Upper lobe of right lung (tissue), 1 donor: ENCODE results near the gene ASTN2. TPM values are rescaled to one million over a fixed set of nuclear protein-coding genes. Genes with fewer than 3 reads are reported as not detected.

Experiments used
- ATAC-seq: fragments of 200-7000 bp; cut with Tn5 transposase; one replicate; pipeline ENCODE4 v1.9.1; 2020; ENCODE audit warnings: mild to moderate bottlenecking, moderate library complexity
- DNase-seq: peaks from one replicate; pipeline ENCODE4 v3.0.0-alpha.2; 2020
- H3K27ac ChIP-seq: fragments of 200-600 bp; one replicate; pipeline ENCODE4 v1.8.0; 2022
- H3K27me3 ChIP-seq: fragments of 200-600 bp; one replicate; pipeline ENCODE4 v1.8.0; 2022; ENCODE audit warnings: mild to moderate bottlenecking
- H3K36me3 ChIP-seq: fragments of 200-600 bp; one replicate; pipeline ENCODE4 v1.8.0; 2022
- H3K4me1 ChIP-seq: fragments of 200-600 bp; one replicate; pipeline ENCODE4 v1.8.0; 2022
- H3K4me3 ChIP-seq: fragments of 200-600 bp; one replicate; pipeline ENCODE4 v1.8.0; 2022; ENCODE audit warnings: mild to moderate bottlenecking
- H3K9me3 ChIP-seq: fragments of 200-600 bp; one replicate; pipeline ENCODE4 v1.8.0; 2022
- CTCF ChIP-seq: fragments of 200-600 bp; IDR thresholded peaks from one replicate; pipeline ENCODE4 v1.8.0; 2022; ENCODE audit warnings: antibody characterized with exemption
- intact Hi-C: fragments of 100-400 bp; cut with DNase I; formaldehyde crosslinking; loops from one replicate; pipeline ENCODE4 v1.11.0; 2022
- total RNA-seq: library from RNA; stranded (reverse); fragmentation: NEBNext Ultra II Directional; extraction: Animal tissue kit (Norgen Biotek cat#: 25700); gene quantifications from one replicate; pipeline ENCODE4 v1.2.1, GENCODE V29; 2021
- donor health status: DM: no; HTN: yes; CAD: no; lungs with severe emphysema.

The ASTN2 gene
- total RNA-seq, 1 donor from 2014 or later = 3.8 TPM

- Histone ChIP-seq H3K27ac (no peak overlapping the region), H3K36me3 (no peaks in the 10 kb centered on the region), H3K27me3 (no peaks in the 10 kb centered on the region), H3K4me3 (no peak overlapping the region), H3K9me3 (no peaks in the 10 kb centered on the region), H3K4me1 (peaks cover 8% of the 10 kb centered on the region)
- no peak for DNase-seq
- intact Hi-C loops = no loop called here
- TF ChIP-seq CTCF = no peak
- ATAC-seq = no peak
These were observed 948.3 kb downstream of the ASTN2 start for GRCh38 chr9:116466271-116467235.

- no peak for DNase-seq
- peaks cover 6% of the 10 kb centered on the region for H3K4me1 ChIP-seq
- no peaks in the 10 kb centered on the region for H3K9me3 ChIP-seq
- H3K27me3 ChIP-seq = no peaks in the 10 kb centered on the region
- no peak for ATAC-seq
- TF ChIP-seq CTCF = no peak
- intact Hi-C loops = no loop called here
- H3K27ac ChIP-seq = no peak overlapping the region
- no peak overlapping the region for H3K4me3 ChIP-seq
- no peaks in the 10 kb centered on the region for H3K36me3 ChIP-seq
These were observed 949.1 kb downstream of the ASTN2 start for GRCh38 chr9:116465576-116466270.

- DNase-seq = no peak
- Histone ChIP-seq H3K27ac (no peak overlapping the region), H3K27me3 (no peaks in the 10 kb centered on the region), H3K9me3 (no peaks in the 10 kb centered on the region), H3K4me3 (no peak overlapping the region), H3K36me3 (no peaks in the 10 kb centered on the region), H3K4me1 (no peaks in the 10 kb centered on the region)
- intact Hi-C loops = no loop called here
- no peak for ATAC-seq
- TF ChIP-seq CTCF = no peak
These were observed 949.8 kb downstream of the ASTN2 start for GRCh38 chr9:116464987-116465571.

- Histone ChIP-seq H3K27ac (no peak overlapping the region), H3K9me3 (no peaks in the 10 kb centered on the region), H3K4me3 (no peak overlapping the region), H3K4me1 (no peaks in the 10 kb centered on the region), H3K36me3 (no peaks in the 10 kb centered on the region), H3K27me3 (no peaks in the 10 kb centered on the region)
- TF ChIP-seq CTCF = no peak
- DNase-seq (no peak), ATAC-seq (no peak)
- intact Hi-C loops = no loop called here
These were observed 950.4 kb downstream of the ASTN2 start for GRCh38 chr9:116464423-116464822.

GRCh38 chr9:116461632-116462031, 953.2 kb downstream of the ASTN2 start:
- no peaks in the 10 kb centered on the region for H3K4me1 ChIP-seq
- DNase-seq = no peak
- peaks cover 2% of the 10 kb centered on the region for H3K9me3 ChIP-seq
- ATAC-seq = no peak
- H3K27me3 ChIP-seq = no peaks in the 10 kb centered on the region
- no peak overlapping the region for H3K4me3 ChIP-seq
- intact Hi-C loops = no loop called here
- TF ChIP-seq CTCF = no peak
- H3K27ac ChIP-seq = no peak overlapping the region
- H3K36me3 ChIP-seq = no peaks in the 10 kb centered on the region
